Liver (tissue), 9 donors: ENCODE data around the gene SPO11. TPM values are rescaled to one million over a fixed set of nuclear protein-coding genes. Genes with fewer than 3 reads are reported as not detected.

Experiments
- DNase-seq: peaks from one replicate; pipeline ENCODE4 v3.0.0-alpha.2; 2017; ENCODE audit warnings: low spot score
- H3K27ac ChIP-seq, 2 donors: one replicate each; pipeline ENCODE4 v1.7.0; 2013; ENCODE audit warnings: inconsistent platforms in 2 of 2, low read length in 2 of 2, control low read depth in 1 of 2, low read depth in 1 of 2, mild to moderate bottlenecking in 1 of 2
- H3K27me3 ChIP-seq, 4 donors: one replicate each; pipeline versions ENCODE4 v1.6.1 to v1.7.0; 2013; ENCODE audit warnings: low read length in 3 of 4, inconsistent platforms in 1 of 4, mild to moderate bottlenecking in 1 of 4, moderate library complexity in 1 of 4; ENCODE audit not compliant: control insufficient read depth in 4 of 4, insufficient read depth in 4 of 4
- H3K36me3 ChIP-seq, 4 donors: one replicate each; pipeline versions ENCODE4 v1.6.1 to v1.7.0; 2013; ENCODE audit warnings: low read length in 3 of 4, mild to moderate bottlenecking in 3 of 4, low read depth in 1 of 4, moderate library complexity in 1 of 4; ENCODE audit not compliant: control insufficient read depth in 4 of 4, insufficient read depth in 3 of 4
- H3K4me1 ChIP-seq, 4 donors: one replicate each; pipeline versions ENCODE4 v1.6.1 to v1.7.0; 2013; ENCODE audit warnings: low read length in 3 of 4, mild to moderate bottlenecking in 3 of 4, moderate library complexity in 1 of 4; ENCODE audit not compliant: control insufficient read depth in 4 of 4, insufficient read depth in 4 of 4
- H3K4me3 ChIP-seq, 3 donors: one replicate each; pipeline versions ENCODE4 v1.6.1 to v1.7.0; 2013; ENCODE audit warnings: low read length in 3 of 3, control low read depth in 1 of 3, low read depth in 1 of 3, mild to moderate bottlenecking in 1 of 3
- H3K9ac ChIP-seq, 2 donors: one replicate each; pipeline ENCODE4 v1.7.0; 2013; ENCODE audit warnings: low read length in 2 of 2, mild to moderate bottlenecking in 2 of 2, moderate library complexity in 2 of 2, control low read depth in 1 of 2, low read depth in 1 of 2
- H3K9me3 ChIP-seq, 4 donors: one replicate each; pipeline versions ENCODE4 v1.6.1 to v1.7.0; 2013; ENCODE audit warnings: low read length in 3 of 4; ENCODE audit not compliant: control insufficient read depth in 4 of 4
- ATF3 ChIP-seq: IDR thresholded peaks from 2 replicates; pipeline ENCODE4 v1.6.1; 2016; ENCODE audit warnings: antibody characterized with exemption
- CTCF ChIP-seq: fragments of 150-350 bp; IDR thresholded peaks from 2 replicates; pipeline ENCODE4 v1.5.1; 2017; ENCODE audit warnings: improper control_type of control experiment, low read depth, low read length; ENCODE audit not compliant: missing input control
- EGR1 ChIP-seq, 2 donors: IDR thresholded peaks; 2 replicates each; pipeline ENCODE4 v1.6.1; 2016 to 2018; ENCODE audit warnings: antibody characterized with exemption in 2 of 2, low read depth in 2 of 2
- FOXA1 ChIP-seq: IDR thresholded peaks from 2 replicates; pipeline ENCODE4 v1.6.1; 2016; ENCODE audit warnings: antibody characterized with exemption
- FOXA2 ChIP-seq: IDR thresholded peaks from 2 replicates; pipeline ENCODE4 v1.6.1; 2016; ENCODE audit warnings: antibody characterized with exemption
- GABPA ChIP-seq, 2 donors: IDR thresholded peaks in 1 of 2; conservative IDR thresholded peaks in 1 of 2; 2 replicates each; pipeline ENCODE4 v1.6.1; 2016; ENCODE audit warnings: antibody characterized with exemption in 2 of 2, mild to moderate bottlenecking in 1 of 2, moderate library complexity in 1 of 2
- HNF4A ChIP-seq, 2 donors: conservative IDR thresholded peaks; 2 replicates each; pipeline ENCODE4 v1.6.1; 2016; ENCODE audit warnings: antibody characterized with exemption in 2 of 2, mild to moderate bottlenecking in 2 of 2
- JUND ChIP-seq, 2 donors: IDR thresholded peaks; 2 replicates each; pipeline ENCODE4 v1.6.1; 2016; ENCODE audit warnings: antibody characterized with exemption in 2 of 2
- MAX ChIP-seq: IDR thresholded peaks from 2 replicates; pipeline ENCODE4 v1.6.1; 2016; ENCODE audit warnings: antibody characterized with exemption
- NR2F2 ChIP-seq: IDR thresholded peaks from 2 replicates; pipeline ENCODE4 v1.6.1; 2016; ENCODE audit warnings: antibody characterized with exemption
- RAD21 ChIP-seq, 2 donors: IDR thresholded peaks; 2 replicates each; pipeline ENCODE4 v1.6.1; 2016; ENCODE audit warnings: antibody characterized with exemption in 2 of 2, mild to moderate bottlenecking in 2 of 2
- REST ChIP-seq: IDR thresholded peaks from 2 replicates; pipeline ENCODE4 v1.6.1; 2016; ENCODE audit warnings: antibody characterized with exemption, mild to moderate bottlenecking
- RXRA ChIP-seq, 2 donors: IDR thresholded peaks; 2 replicates each; pipeline ENCODE4 v1.6.1; 2017 to 2018; ENCODE audit warnings: antibody characterized with exemption in 2 of 2, mild to moderate bottlenecking in 1 of 2
- TAF1 ChIP-seq: conservative IDR thresholded peaks from 2 replicates; pipeline ENCODE4 v1.6.1; 2016; ENCODE audit warnings: antibody characterized with exemption, mild to moderate bottlenecking
- YY1 ChIP-seq: IDR thresholded peaks from 2 replicates; pipeline ENCODE4 v1.6.1; 2016; ENCODE audit warnings: antibody characterized with exemption, mild to moderate bottlenecking
- ZBTB33 ChIP-seq: IDR thresholded peaks from 2 replicates; pipeline ENCODE4 v1.6.1; 2016; ENCODE audit warnings: antibody characterized with exemption
- WGBS: extraction: QIAGEN DNeasy Blood & Tissue Kit; methylation state at CpG from one replicate; pipeline ENCODE4 v1.1.7; 2013; 5-methylcytosine and 5-hydroxymethylcytosine counted together
- polyA plus RNA-seq, 2 donors: library from polyadenylated mRNA; stranded (reverse) in 1 of 2; unstranded in 1 of 2; fragments of 200-250 nt in 1 of 2; fragments of >200 nt in 1 of 2; fragmentation: Nextera tagmentation in 1 of 2; extraction: Ambion mirVana in 1 of 2; gene quantifications; one replicate each; pipeline versions ENCODE4 v1.2.1 to v1.2.3, GENCODE V29; 2013 to 2015
- total RNA-seq, 2 donors: library from RNA; depleted of rRNA; stranded (reverse); fragments of >200 nt; gene quantifications; one replicate each; pipeline ENCODE4 v1.2.3, GENCODE V29; 2014
- donor health status: healthy.
- donor health status: healthy.
- donor health status: healthy.
- donor health status: healthy.
- donor health status: healthy.

Gene SPO11
- total and polyA plus RNA-seq, 4 donors: not detected

- H3K4me1 ChIP-seq: no peaks in the 10 kb centered on the region
- no peak overlapping the region for H3K27ac ChIP-seq
- H3K9ac ChIP-seq: no peak overlapping the region
- no peak for TF ChIP-seq TAF1
- no peak for TF ChIP-seq ATF3
- no peak for TF ChIP-seq RXRA (IDR thresholded peaks at IDR 0.05)
- TF ChIP-seq YY1: no peak
- no peak for TF ChIP-seq RAD21 (IDR thresholded peaks at IDR 0.05)
- no peak for TF ChIP-seq NR2F2
- no peak for TF ChIP-seq EGR1 (IDR thresholded peaks at IDR 0.05; ENCODE audit: low read depth in 2 of 2)
- no peak for TF ChIP-seq JUND (IDR thresholded peaks at IDR 0.05)
- TF ChIP-seq ZBTB33: no peak
- TF ChIP-seq CTCF: no peak
- no peak for TF ChIP-seq FOXA1
- peaks cover 0 to 12% (median 3%) of the 10 kb centered on the region in 4 donors for H3K27me3 ChIP-seq
- H3K4me3 ChIP-seq: no peak overlapping the region
- no peaks in the 10 kb centered on the region for H3K36me3 ChIP-seq
- WGBS: 80% methylated on average over 7 of the region's 7 CpGs
- no peak for DNase-seq
- no peaks in the 10 kb centered on the region for H3K9me3 ChIP-seq
These were observed 47.7 kb upstream of the SPO11 start for GRCh38 chr20:57281900-57282299.

GRCh38 chr20:57282670-57283361 lies 46.8 kb upstream of the SPO11 start:
- no peaks in the 10 kb centered on the region for H3K4me1 ChIP-seq
- H3K9ac ChIP-seq: no peak overlapping the region
- H3K4me3 ChIP-seq: no peak overlapping the region
- WGBS: 49% methylated on average over 18 of the region's 18 CpGs
- DNase-seq: no peak
- no peaks in the 10 kb centered on the region for H3K9me3 ChIP-seq
- H3K27ac ChIP-seq: no peak overlapping the region
- H3K27me3 ChIP-seq: peaks cover 0 to 15% (median 6%) of the 10 kb centered on the region in 4 donors
- TF ChIP-seq FOXA2: no peak
- TF ChIP-seq RAD21 (IDR thresholded peaks at IDR 0.05): no peak
- TF ChIP-seq FOXA1: no peak
- TF ChIP-seq MAX: no peak
- no peak for TF ChIP-seq JUND (IDR thresholded peaks at IDR 0.05)
- no peak for TF ChIP-seq REST
- no peak for TF ChIP-seq GABPA (IDR thresholded peaks at IDR 0.05 in 1 of 2, conservative IDR thresholded peaks at IDR 0.05 in 1 of 2)
- TF ChIP-seq CTCF: no peak
- no peak for TF ChIP-seq TAF1
- TF ChIP-seq HNF4A (conservative IDR thresholded peaks at IDR 0.05): no peak
- no peaks in the 10 kb centered on the region for H3K36me3 ChIP-seq
